Panc1 (cell line): ENCODE data around the gene GATB.

ENCODE experiments used
- POLR2AphosphoS5 ChIP-seq: IDR thresholded peaks from 2 replicates; pipeline ENCODE4 v1.6.1; 2012; ENCODE audit warnings: mild to moderate bottlenecking, low read depth, low read length, moderate library complexity
- TF ChIP-seq, protein P1 (sequence below): fragments of 450-650 bp; IDR thresholded peaks from 2 replicates; pipeline ENCODE4 v1.5.1; 2017; ENCODE audit warnings: mild to moderate bottlenecking

DNA sequence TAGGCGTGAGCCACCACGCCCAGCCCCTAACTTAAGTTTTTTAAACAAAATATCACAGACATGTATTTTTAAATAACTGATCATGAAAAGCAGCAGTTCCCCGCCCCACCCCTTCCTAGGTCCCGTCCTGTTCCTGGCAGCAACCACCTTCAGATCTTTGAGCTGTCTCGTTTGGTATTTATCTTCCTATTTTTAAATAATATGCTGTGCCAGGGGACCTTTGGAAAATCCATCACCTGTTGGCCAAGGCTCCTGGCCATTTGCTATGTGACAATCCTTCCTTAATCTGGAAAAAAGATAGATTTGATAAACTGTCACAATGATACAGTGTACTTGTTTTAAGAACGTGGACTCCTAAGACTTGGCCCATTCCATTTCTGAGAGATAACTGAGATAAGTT is 10.7 kb downstream of the GATB start:
- TF ChIP-seq POLR2AphosphoS5 = no peak
- TF ChIP-seq, protein P1, sequence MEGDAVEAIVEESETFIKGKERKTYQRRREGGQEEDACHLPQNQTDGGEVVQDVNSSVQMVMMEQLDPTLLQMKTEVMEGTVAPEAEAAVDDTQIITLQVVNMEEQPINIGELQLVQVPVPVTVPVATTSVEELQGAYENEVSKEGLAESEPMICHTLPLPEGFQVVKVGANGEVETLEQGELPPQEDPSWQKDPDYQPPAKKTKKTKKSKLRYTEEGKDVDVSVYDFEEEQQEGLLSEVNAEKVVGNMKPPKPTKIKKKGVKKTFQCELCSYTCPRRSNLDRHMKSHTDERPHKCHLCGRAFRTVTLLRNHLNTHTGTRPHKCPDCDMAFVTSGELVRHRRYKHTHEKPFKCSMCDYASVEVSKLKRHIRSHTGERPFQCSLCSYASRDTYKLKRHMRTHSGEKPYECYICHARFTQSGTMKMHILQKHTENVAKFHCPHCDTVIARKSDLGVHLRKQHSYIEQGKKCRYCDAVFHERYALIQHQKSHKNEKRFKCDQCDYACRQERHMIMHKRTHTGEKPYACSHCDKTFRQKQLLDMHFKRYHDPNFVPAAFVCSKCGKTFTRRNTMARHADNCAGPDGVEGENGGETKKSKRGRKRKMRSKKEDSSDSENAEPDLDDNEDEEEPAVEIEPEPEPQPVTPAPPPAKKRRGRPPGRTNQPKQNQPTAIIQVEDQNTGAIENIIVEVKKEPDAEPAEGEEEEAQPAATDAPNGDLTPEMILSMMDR = no peak
